ENCODE measurements around the gene YIF1A. TPM values are rescaled to one million over a fixed set of nuclear protein-coding genes. Genes with fewer than 3 reads are reported as not detected.
A peak's percentile ranks its signal among the peaks of the same experiment; 100 is the strongest.
"Not testable (repeated sequence)": the region's sequence is repeated elsewhere in the genome, so short reads cannot be mapped to it uniquely, and the experiment has no call there.

Gene YIF1A
- total RNA-seq, 1 donor = 182 TPM

GRCh38 chr11:66258473-66258893 is 30.5 kb downstream of the YIF1A start:
- no peak for DNase-seq (ENCODE audit: insufficient read length, low spot score, missing footprints)
- no peaks in the 10 kb centered on the region for H3K9me3 ChIP-seq (ENCODE audit: low read depth, low read length)
- no peak overlapping the region for H2AFZ ChIP-seq (ENCODE audit: low read length)

GRCh38 chr11:66253081-66253480 is 35.9 kb downstream of the YIF1A start:
- H4K20me1 ChIP-seq (ENCODE audit: insufficient read depth, low read length); H3K27me3 ChIP-seq (ENCODE audit: insufficient read depth, low read length); DNase-seq (ENCODE audit: insufficient read length, low spot score, missing footprints); H3K4me3 ChIP-seq (ENCODE audit: insufficient read depth, low read length); H3K27ac ChIP-seq (ENCODE audit: low read depth, low read length); H2AFZ ChIP-seq (ENCODE audit: low read length); H3K4me2 ChIP-seq (ENCODE audit: insufficient read depth, low read length); H3K79me2 ChIP-seq (ENCODE audit: insufficient read depth, low read length); H3K4me1 ChIP-seq (ENCODE audit: insufficient read depth, low read length); H3K9me3 ChIP-seq (ENCODE audit: low read depth, low read length); H3K36me3 ChIP-seq (ENCODE audit: insufficient read depth, low read length): not testable (repeated sequence)

More at GRCh38 chr11:66258473-66258893, 30.5 kb downstream of the YIF1A start:
- Histone ChIP-seq H3K4me1 (ENCODE audit: insufficient read depth, low read length) (peaks cover 14% of the 10 kb centered on the region), H3K27me3 (ENCODE audit: insufficient read depth, low read length) (no peaks in the 10 kb centered on the region), H3K27ac (ENCODE audit: low read depth, low read length) (peak overlapping the region; percentile 76), H3K4me3 (ENCODE audit: insufficient read depth, low read length) (peak overlapping the region; percentile 96), H4K20me1 (ENCODE audit: insufficient read depth, low read length) (peaks cover 18% of the 10 kb centered on the region), H3K4me2 (ENCODE audit: insufficient read depth, low read length) (peak overlapping the region; percentile 98), H3K36me3 (ENCODE audit: insufficient read depth, low read length) (peaks cover 24% of the 10 kb centered on the region), H3K79me2 (ENCODE audit: insufficient read depth, low read length) (peaks cover 19% of the 10 kb centered on the region)
- TF ChIP-seq CTCF (IDR thresholded peaks at IDR 0.05; ENCODE audit: extremely low read depth, low read depth, low read length) = no peak

GRCh38 chr11:66251809-66252208 is 37.1 kb downstream of the YIF1A start:
- DNase-seq (ENCODE audit: insufficient read length, low spot score, missing footprints) = peak; percentile 25
- no peaks in the 10 kb centered on the region for H4K20me1 ChIP-seq (ENCODE audit: insufficient read depth, low read length)
- no peak overlapping the region for H3K4me2 ChIP-seq (ENCODE audit: insufficient read depth, low read length)
- peaks cover 13% of the 10 kb centered on the region for H3K36me3 ChIP-seq (ENCODE audit: insufficient read depth, low read length)
- no peak overlapping the region for H3K27ac ChIP-seq (ENCODE audit: low read depth, low read length)
- no peaks in the 10 kb centered on the region for H3K9me3 ChIP-seq (ENCODE audit: low read depth, low read length)
- no peaks in the 10 kb centered on the region for H3K79me2 ChIP-seq (ENCODE audit: insufficient read depth, low read length)
- no peak overlapping the region for H3K4me3 ChIP-seq (ENCODE audit: insufficient read depth, low read length)
- TF ChIP-seq CTCF (IDR thresholded peaks at IDR 0.05; ENCODE audit: extremely low read depth, low read depth, low read length) = no peak
- H3K4me1 ChIP-seq (ENCODE audit: insufficient read depth, low read length) = peaks cover 3% of the 10 kb centered on the region
- H3K27me3 ChIP-seq (ENCODE audit: insufficient read depth, low read length) = no peaks in the 10 kb centered on the region
- no peak overlapping the region for H2AFZ ChIP-seq (ENCODE audit: low read length)

GRCh38 chr11:66248903-66249302 is 40.0 kb downstream of the YIF1A start:
- no peaks in the 10 kb centered on the region for H3K4me1 ChIP-seq (ENCODE audit: insufficient read depth, low read length)
- H3K4me3 ChIP-seq (ENCODE audit: insufficient read depth, low read length) = no peak overlapping the region
- H3K27me3 ChIP-seq (ENCODE audit: insufficient read depth, low read length) = no peaks in the 10 kb centered on the region
- no peak overlapping the region for H3K27ac ChIP-seq (ENCODE audit: low read depth, low read length)
- no peak overlapping the region for H3K4me2 ChIP-seq (ENCODE audit: insufficient read depth, low read length)
- no peak overlapping the region for H2AFZ ChIP-seq (ENCODE audit: low read length)
- no peaks in the 10 kb centered on the region for H4K20me1 ChIP-seq (ENCODE audit: insufficient read depth, low read length)
- H3K9me3 ChIP-seq (ENCODE audit: low read depth, low read length) = no peaks in the 10 kb centered on the region
- no peak for DNase-seq (ENCODE audit: insufficient read length, low spot score, missing footprints)
- peaks cover 20% of the 10 kb centered on the region for H3K36me3 ChIP-seq (ENCODE audit: insufficient read depth, low read length)
- no peaks in the 10 kb centered on the region for H3K79me2 ChIP-seq (ENCODE audit: insufficient read depth, low read length)
- no peak for TF ChIP-seq CTCF (IDR thresholded peaks at IDR 0.05; ENCODE audit: extremely low read depth, low read depth, low read length)
